NCI-H2227 (cell line): Measurements from ENCODE around the gene C18orf63.

Source experiments
- DNase-seq: peaks from one replicate; lab custom pipeline; 2025; ENCODE audit not compliant: unreplicated experiment; lab: John Stamatoyannopoulos, UW

Gene C18orf63

DNA sequence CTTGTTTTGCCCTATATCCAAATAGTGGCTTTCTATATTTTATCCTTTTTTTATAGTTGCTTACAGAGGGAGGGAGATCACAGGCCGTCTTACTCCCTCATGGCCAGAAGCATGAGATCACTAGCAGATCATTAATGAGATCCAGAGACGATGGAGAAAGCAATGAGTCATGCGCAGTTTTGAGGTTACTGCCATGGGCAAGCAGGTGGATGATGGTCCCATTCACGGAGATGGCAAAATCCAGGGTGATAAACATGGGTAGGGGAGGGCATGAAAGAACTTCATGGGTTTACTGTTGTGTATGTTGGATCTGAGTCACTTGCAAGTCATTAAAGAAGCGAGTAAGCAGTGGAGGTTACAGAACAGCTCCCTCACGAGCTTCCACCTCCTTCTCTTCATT, 60.4 kb downstream of the C18orf63 start:
- DNase-seq = no peak

DNA sequence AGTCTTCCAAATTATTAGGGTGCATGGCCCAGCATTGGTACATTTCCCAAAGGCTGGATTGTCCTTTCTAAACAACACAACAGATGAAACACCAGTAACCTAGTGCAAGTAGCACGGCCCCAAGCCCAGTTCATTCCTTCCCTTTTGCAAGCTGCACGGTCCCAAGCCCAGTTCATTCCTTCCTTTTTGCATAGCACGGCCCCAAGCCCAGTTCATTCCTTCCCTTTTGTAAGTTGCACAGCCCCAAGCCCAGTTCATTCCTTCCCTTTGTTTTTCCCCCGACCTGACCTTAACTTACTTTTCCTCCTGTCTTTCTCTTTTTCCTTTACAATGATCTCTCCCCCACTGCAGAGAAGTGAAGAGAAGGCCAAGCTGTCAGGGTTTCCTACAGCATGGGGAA, 60.9 kb downstream of the C18orf63 start:
- DNase-seq = no peak

GRCh38 chr18:74377776-74378175, 62.1 kb downstream of the C18orf63 start:
- DNase-seq = no peak

DNA sequence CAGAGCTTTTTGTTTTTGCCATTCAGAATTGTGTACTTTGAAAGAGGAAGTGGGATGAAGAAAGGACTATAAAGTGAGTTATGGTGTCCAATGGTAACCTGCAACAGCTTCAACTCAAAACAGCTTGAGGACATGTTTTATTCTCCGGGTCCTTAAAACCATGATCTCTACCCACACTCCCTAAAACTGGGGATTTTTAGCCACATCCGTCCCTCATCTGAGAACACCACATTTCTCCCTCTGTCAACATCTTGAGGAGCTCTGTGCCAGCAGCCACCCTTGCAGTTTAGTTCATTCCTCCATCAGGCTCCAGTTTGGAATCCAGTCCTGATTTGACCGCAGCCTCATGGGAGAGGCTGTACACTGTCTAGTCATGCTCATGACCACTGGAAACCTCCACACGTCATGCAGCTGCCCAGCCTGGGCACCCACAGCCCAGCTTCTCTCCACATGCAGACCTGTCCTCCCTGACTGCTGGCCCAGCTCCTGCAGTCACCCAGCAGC, 62.6 kb downstream of the C18orf63 start:
- DNase-seq = no peak

DNA sequence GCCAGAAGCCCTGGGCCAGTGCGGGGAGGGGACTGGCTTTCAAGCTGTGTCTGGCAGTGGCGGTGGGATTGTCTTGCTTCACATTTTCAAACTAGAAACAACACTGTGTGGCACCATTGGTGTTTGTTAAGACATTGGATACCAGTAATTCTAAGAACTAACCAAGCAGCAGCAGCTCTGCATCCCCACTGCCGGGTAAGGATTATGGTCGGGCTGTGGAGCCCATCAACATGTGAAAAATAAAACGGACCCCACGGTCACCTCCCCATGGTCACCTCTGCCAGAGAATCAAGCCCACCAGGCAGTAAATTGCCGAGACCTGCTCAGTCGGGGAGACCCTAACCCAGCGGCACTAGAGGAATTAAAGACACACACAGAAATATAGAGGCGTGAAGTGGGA, 65.3 kb downstream of the C18orf63 start:
- DNase-seq = no peak

- DNase-seq = no peak
Observed at GRCh38 chr18:74381621-74382295, 66.1 kb downstream of the C18orf63 start.

- DNase-seq = no peak
Observed at GRCh38 chr18:74382481-74383017, 66.9 kb downstream of the C18orf63 start.

- DNase-seq = no peak
Observed at GRCh38 chr18:74387383-74387782, 71.7 kb downstream of the C18orf63 start.

DNA sequence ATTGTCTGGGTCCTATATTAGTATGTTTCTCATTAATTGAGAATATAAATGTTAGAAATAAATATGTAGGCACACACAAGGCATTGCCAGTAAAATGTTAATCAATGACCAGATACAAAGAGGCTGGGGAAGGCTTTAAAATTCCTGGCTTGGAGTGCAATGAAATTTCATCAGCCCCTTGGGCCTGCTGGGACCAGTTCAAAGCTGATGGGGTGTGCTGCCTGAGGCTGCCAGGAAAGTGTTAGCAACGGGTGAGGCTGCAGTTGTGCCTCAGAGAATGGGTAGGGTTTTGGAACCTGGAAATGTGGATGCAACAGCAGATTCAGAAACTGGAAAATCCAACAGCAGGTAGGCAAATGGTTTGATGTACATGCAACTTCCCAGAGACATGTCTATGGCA, 72.6 kb downstream of the C18orf63 start:
- DNase-seq = no peak

DNA sequence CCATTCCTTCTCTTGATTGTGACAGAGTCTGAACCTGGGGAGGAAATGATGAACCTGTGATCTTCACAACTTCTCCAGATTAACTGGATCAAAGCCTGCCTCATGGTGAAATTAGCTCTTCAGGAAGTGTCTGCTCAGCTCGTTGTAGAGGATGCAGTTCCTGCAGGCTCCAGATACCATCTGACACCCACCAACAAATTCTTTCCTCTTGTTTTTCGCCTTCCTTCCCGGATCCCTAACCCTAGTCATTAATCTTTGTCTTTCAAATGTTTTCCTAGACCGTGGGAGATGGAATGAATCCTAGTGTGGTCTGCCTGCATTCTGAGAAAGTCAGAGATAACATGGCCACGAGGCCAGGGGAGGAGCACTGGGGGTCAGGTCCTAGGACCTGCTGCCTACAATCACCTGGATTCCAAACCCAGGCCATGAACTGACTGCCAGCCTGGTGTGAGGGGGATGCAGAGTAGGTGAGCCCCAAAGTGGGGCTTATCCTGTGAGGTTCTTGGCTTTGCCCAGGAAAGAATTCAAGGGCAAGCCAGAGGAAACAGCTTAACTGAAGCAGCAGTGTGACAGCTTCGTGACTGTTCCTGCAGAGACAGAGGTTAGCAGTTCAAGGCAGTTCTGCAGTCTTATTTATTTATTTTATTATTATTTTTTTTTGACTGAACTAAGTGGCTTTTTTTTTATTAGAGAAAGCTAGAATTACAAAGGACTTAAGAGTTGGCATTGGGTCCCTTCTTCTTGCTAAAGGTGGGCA, 73.7 kb downstream of the C18orf63 start:
- no peak for DNase-seq

DNA sequence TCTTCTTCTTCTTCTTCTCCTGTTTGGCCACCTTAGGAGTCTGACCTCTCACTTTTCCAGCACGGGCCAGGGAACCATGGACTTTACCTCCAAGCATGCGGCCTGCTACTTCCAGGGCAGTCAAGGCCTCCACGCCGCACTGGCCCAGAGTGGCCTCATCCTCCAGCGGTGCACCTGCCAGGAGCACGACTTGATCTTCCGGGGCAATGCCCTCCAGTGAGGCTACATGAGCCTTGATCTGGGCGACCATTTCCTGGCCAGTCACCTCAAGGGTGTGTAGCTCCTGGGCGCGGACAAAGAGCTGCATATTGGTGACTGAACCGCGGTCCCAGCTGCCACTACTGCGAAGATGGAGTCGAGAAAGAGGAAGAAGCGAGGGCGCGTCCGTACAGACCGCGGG, 74.4 kb downstream of the C18orf63 start:
- DNase-seq = no peak

DNA sequence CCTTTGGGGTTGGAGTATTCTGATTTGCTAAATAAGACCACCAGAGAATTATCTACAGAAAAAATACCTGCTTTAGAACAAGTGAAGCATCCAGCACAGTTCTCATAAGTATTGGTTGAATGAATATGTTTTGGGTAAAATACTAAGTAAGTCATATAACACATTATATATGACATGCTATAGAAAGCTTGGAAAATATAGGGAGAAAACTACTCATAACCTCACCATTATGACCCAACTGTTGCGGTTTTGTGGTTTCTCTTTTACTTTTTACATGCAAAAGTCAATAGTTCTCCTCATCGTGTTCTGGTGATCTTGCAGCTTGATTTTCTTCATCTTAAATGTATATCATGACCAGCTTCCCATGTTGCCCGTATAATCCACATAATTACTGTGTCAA, 75.3 kb downstream of the C18orf63 start:
- no peak for DNase-seq

GRCh38 chr18:74392323-74392722, 76.7 kb downstream of the C18orf63 start:
- DNase-seq = no peak

- no peak for DNase-seq
Observed at GRCh38 chr18:74395006-74395405, 79.4 kb downstream of the C18orf63 start.

DNA sequence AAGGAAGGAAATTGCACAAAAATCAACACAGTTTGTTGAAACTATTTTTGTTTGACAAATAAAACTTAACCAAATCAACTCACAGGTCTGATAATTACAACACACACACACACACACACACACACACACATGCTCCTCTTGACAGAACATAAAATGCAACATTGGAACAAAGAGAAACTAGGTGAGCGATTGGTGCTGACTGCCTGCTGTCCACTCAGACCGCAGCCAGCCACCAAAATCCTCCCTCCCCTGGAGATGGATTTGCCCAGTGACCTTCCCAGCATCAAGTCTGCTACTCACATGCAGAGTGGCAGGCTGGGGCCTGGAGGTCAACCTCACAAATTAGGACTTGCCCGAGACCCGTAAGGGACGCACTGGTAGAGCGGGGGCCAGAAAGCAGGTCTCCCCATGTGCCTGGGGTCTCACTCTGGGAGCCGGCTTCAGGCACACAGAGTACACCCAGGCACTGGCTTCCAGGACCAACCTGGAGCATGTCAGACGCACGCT, 80.1 kb downstream of the C18orf63 start:
- DNase-seq = no peak

DNA sequence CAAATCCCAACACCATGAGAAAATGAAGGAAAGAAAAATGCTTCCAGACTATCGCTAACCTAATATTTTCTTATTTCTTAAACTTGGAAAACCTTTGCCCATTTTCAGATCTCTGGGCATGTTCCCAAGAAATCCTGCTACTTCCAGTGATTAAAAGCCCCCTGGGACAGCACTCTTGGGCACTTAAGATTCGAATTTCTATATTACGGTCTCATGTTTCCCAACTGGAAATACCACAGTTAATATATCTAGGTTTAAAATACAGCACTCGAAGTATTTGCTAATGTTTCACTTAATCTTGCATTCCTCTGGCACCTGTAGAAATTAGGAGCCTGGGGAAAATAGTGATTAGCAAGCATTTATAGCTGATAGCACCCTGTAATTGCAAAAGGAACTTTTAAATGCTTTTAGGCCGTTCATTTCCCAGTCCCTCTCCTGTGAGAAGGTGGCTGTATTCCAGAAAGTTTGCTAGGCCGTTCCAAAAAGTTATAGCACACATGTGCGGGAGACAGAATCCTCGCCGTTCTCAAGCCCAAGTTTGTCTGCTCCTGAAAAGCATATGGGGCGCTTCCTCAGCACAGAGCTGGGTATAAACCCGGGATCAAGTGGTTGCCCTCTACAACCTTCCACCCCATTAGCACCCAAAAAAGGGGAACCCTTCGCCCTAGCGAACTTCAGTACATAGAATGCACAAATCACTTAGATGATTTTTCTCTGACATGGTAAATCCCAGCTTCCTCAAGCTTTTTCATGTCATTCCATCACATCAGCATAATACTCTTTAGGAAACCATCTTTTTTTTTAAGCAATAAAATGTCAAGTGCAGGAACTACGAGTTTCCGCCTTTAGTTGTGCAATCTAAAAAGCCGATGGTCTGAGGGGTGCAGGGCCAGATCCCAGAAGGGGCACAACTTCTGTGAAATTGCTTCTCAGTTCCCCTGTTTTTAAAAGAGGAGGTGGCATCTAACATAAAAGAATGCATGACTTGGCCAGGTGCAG, 80.8 kb downstream of the C18orf63 start:
- no peak for DNase-seq

GRCh38 chr18:74397572-74397971, 81.9 kb downstream of the C18orf63 start:
- no peak for DNase-seq

DNA sequence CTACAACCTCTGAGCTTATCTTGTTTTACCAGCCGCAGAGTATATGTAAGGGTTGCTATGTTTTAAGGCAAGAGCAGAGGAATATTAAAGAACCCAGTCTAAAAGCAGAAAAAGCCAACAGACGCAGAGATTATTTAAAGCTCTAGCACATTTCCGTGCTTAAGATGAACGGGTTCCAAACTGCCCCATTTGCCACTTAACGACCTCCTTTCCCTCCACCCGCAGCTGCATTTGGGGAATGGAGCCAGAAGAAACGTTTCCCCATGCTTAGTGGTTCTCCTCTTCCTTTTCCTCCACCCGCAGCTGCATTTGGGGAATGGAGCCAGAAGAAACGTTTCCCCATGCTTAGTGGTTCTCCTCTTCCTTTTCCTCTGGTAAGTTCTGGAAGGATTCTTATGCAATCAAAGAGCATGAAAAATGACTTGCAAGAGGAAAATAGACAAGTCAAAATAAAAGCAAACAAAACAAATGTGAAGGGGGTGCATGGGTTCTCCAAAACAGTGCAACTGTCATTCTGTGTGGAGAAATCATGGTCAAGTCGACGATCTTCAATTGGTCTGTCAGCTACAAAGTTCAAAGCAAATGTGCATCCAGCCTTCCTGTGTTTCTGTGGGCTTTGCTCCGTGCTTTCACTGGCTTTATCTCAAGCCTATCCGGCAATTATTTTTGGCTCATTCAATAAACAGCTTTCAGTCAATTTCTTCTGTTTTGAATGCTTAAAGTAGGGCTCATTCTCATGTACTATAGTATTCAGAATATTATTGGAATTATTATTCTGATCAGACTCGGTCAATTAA, 83.7 kb downstream of the C18orf63 start:
- no peak for DNase-seq

DNA sequence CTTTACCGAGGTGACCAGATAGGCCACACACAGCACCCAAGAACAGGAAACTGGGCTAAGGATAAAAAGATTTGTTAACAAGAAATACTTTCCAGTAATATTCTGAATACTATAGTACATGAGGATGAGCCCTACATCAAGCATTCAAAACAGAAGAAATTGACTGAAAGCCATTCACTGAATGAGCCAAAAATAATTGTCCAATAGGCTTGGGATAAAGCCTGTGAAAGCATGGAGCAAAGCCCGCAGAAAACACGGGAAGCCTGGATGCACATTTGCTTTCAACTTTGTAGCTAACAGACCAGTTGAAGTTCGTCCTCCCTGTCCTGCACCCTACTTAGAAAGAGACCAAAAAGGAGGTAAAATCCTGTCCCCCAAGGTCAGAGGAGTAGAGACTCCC, 85.2 kb downstream of the C18orf63 start:
- no peak for DNase-seq

GRCh38 chr18:74402806-74403433, 87.3 kb downstream of the C18orf63 start:
- no peak for DNase-seq
